Thyroid gland (tissue), 4 donors: ENCODE measurements around the gene DST.

Source experiments
- CTCF ChIP-seq, 6 experiments: fragments of 200-600 bp in 3 of 6; fragments of 450-650 bp in 3 of 6; sonication (generic) in 3 of 6; IDR thresholded peaks; one replicate each; pipeline ENCODE4 v1.5.1; 2016 to 2019; ENCODE audit warnings: antibody characterized with exemption in 6 of 6, mild to moderate bottlenecking in 2 of 6, inconsistent platforms in 1 of 6, moderate library complexity in 1 of 6
- POLR2A ChIP-seq, 2 donors: fragments of 450-650 bp; IDR thresholded peaks; one replicate each; pipeline ENCODE4 v1.6.1; 2017; ENCODE audit warnings: antibody characterized with exemption in 2 of 2, mild to moderate bottlenecking in 2 of 2, moderate library complexity in 1 of 2

- TF ChIP-seq CTCF (IDR thresholded peaks at IDR 0.05) (no peak), POLR2A (IDR thresholded peaks at IDR 0.05) (no peak)
These were observed 107.8 kb downstream of the DST start for GRCh38 chr6:56534680-56535419.
